HepG2 (cell line): ENCODE measurements around the gene NFATC2. TPM values are rescaled to one million over a fixed set of nuclear protein-coding genes. Genes with fewer than 3 reads are reported as not detected.

Experiments used
- ATAC-seq: fragments of 200-7000 bp; cut with Tn5 transposase; 3 replicates; pipeline ENCODE4 v1.9.1; 2020; ENCODE audit warnings: mild to moderate bottlenecking, moderate library complexity
- BruUV-seq: library from RNA; stranded (reverse); fragments of 400-500 nt; replicated peaks from 2 replicates; lab custom pipeline; 2021; lab: Mats Ljungman, UMichigan
- CTCF ChIA-PET: fragments of 300-600 bp; formaldehyde crosslinking; extraction: SDS; loops from one replicate; lab custom pipeline; 2021; ENCODE audit warnings: low total read pairs, inconsistent platforms, low intra/inter-chr PET ratio; lab: Yijun Ruan, JAX
- POLR2A ChIA-PET: fragments of 350-600 bp; sonication (Branson Sonifier 250); formaldehyde crosslinking; loops from one replicate; lab custom pipeline; 2020; ENCODE audit warnings: antibody characterized with exemption, inconsistent platforms; lab: Yijun Ruan, JAX
- DNase-seq: peaks from one replicate; pipeline ENCODE4 v3.0.0-alpha.2; 2015; ENCODE audit warnings: low spot score
- FAIRE-seq: peaks from 3 replicates; lab custom pipeline; 2011; peaks lifted over from hg19 to GRCh38; lab: Jason Lieb, UNC
- H2AFZ ChIP-seq: one replicate; pipeline ENCODE4 v1.6.1; 2011; ENCODE audit warnings: low read length, inconsistent platforms
- H3K27ac ChIP-seq: fragments of 300-600 bp; 3 replicates; pipeline ENCODE4 v1.8.0; 2011; ENCODE audit warnings: mixed run types, mild to moderate bottlenecking, mixed read lengths, low read length, inconsistent platforms; ENCODE audit not compliant: insufficient read depth; ENCODE audit errors: extremely low read length
- H3K27me3 ChIP-seq, 2 experiments: fragments of 200-600 bp in 1 of 2; 2 replicates in 1 of 2; 3 replicates in 1 of 2; pipeline versions ENCODE4 v1.6.0 to v1.8.0; 2011; ENCODE audit warnings: low read length in 2 of 2, mild to moderate bottlenecking in 2 of 2, moderate library complexity in 2 of 2, inconsistent platforms in 1 of 2; ENCODE audit not compliant: insufficient read depth in 2 of 2, control insufficient read depth in 1 of 2
- H3K36me3 ChIP-seq, 2 experiments: fragments of 200-600 bp in 1 of 2; replicated peaks in 1 of 2; 2 replicates in 1 of 2; 3 replicates in 1 of 2; pipeline versions ENCODE4 v1.5.1 to v1.8.0; 2011; ENCODE audit warnings: low read length in 2 of 2, inconsistent platforms in 1 of 2; ENCODE audit not compliant: insufficient read depth in 2 of 2, control insufficient read depth in 1 of 2
- H3K4me1 ChIP-seq: 2 replicates; pipeline ENCODE4 v1.5.1; 2012; ENCODE audit warnings: low read length, inconsistent platforms; ENCODE audit not compliant: insufficient read depth
- H3K4me2 ChIP-seq: 2 replicates; pipeline ENCODE4 v1.6.0; 2011; ENCODE audit warnings: low read depth, low read length, inconsistent platforms
- H3K4me3 ChIP-seq, 3 experiments: fragments of 200-600 bp in 1 of 3; sonication (generic), shearing (Covaris generic) in 1 of 3; replicated peaks in 1 of 3; 2 replicates each; pipeline ENCODE4 v1.5.1; 2011 to 2016; ENCODE audit warnings: low read length in 3 of 3, inconsistent platforms in 2 of 3, low read depth in 2 of 3, mild to moderate bottlenecking in 2 of 3, control low read depth in 1 of 3, mixed read lengths in 1 of 3; ENCODE audit not compliant: insufficient read depth in 1 of 3
- H3K79me2 ChIP-seq: one replicate; pipeline ENCODE4 v1.6.1; 2011; ENCODE audit warnings: low read length, inconsistent platforms; ENCODE audit not compliant: insufficient read depth
- H3K9ac ChIP-seq: 2 replicates; pipeline ENCODE4 v1.6.0; 2011; ENCODE audit warnings: mild to moderate bottlenecking, low read depth, low read length, inconsistent platforms; ENCODE audit not compliant: insufficient read depth
- H3K9me3 ChIP-seq: 2 replicates; pipeline ENCODE4 v1.5.1; 2012; ENCODE audit warnings: mild to moderate bottlenecking, low read length
- H4K20me1 ChIP-seq: 2 replicates; pipeline ENCODE4 v1.6.0; 2011; ENCODE audit warnings: inconsistent platforms, mild to moderate bottlenecking, low read length, moderate library complexity; ENCODE audit not compliant: insufficient read depth
- NFYB ChIP-seq: sonication (generic); formaldehyde crosslinking; IDR thresholded peaks from 2 replicates; pipeline ENCODE4 v1.4.0; 2020; ENCODE audit warnings: missing genetic modification reagents
- NFYC ChIP-seq: IDR thresholded peaks from 2 replicates; pipeline ENCODE4 v1.6.1; 2016; ENCODE audit warnings: missing genetic modification reagents, missing compliant biosample characterization
- USF2 ChIP-seq, 2 experiments: sonication (generic) in 1 of 2; formaldehyde crosslinking in 1 of 2; IDR thresholded peaks; 2 replicates each; pipeline versions ENCODE4 v1.5.1 to v1.6.1; 2011 to 2020; ENCODE audit warnings: borderline replicate concordance in 1 of 2, low read depth in 1 of 2, low read length in 1 of 2, mild to moderate bottlenecking in 1 of 2, missing genetic modification reagents in 1 of 2, moderate library complexity in 1 of 2
- ZNF143 ChIP-seq: sonication (generic); formaldehyde crosslinking; IDR thresholded peaks from 2 replicates; pipeline ENCODE4 v1.4.0; 2020; ENCODE audit warnings: missing genetic modification reagents
- ZNF251 ChIP-seq: sonication (generic); formaldehyde crosslinking; IDR thresholded peaks from 2 replicates; pipeline ENCODE4 v1.9.0; 2021; ENCODE audit warnings: mild to moderate bottlenecking, missing genetic modification reagents
- ZNF33A ChIP-seq: sonication (generic); formaldehyde crosslinking; IDR thresholded peaks from 2 replicates; pipeline ENCODE4 v1.5.1; 2020; ENCODE audit warnings: missing genetic modification reagents, mild to moderate bottlenecking, moderate library complexity, borderline replicate concordance
- WGBS: methylation state at CpG from one replicate; pipeline ENCODE4 v1.1.6; 2017; ENCODE audit warnings: low lambda C conversion rate; 5-methylcytosine and 5-hydroxymethylcytosine counted together
- in situ Hi-C: cut with HindIII; loops from 2 replicates; pipeline ENCODE4 v1.10.0; 2017; ENCODE audit warnings: low pct_unique_long_range_greater_than_20kb; ENCODE audit not compliant: extremely low pct_ligation_motif_present
- intact Hi-C: fragments of 100-400 bp; cut with micrococcal nuclease; formaldehyde crosslinking; loops from one replicate; pipeline ENCODE4 v1.10.0; 2022; ENCODE audit not compliant: unreplicated experiment
- polyA plus RNA-seq, 8 experiments: library from polyadenylated mRNA; depleted of rRNA in 3 of 8; stranded (reverse) in 7 of 8; unstranded in 1 of 8; fragments of >200 nt; fragmentation: Illumina TruSeq in 4 of 8; extraction: Trizol in 4 of 8; gene quantifications; 2 replicates each; pipeline versions ENCODE4 v1.2.1 to v1.2.3, GENCODE V29; 2011 to 2016; ENCODE audit warnings: low read depth in 4 of 8, missing spikeins in 1 of 8, mixed read lengths in 1 of 8; ENCODE audit not compliant: insufficient read depth in 1 of 8
- total RNA-seq, 5 experiments: library from RNA; depleted of rRNA; stranded (reverse); fragments of >200 nt; fragmentation: Illumina TruSeq; extraction: Trizol; gene quantifications; 2 replicates each; pipeline ENCODE4 v1.2.3, GENCODE V29; 2016; ENCODE audit warnings: low read depth in 1 of 5

The NFATC2 gene
- total and polyA plus RNA-seq, 2 of the 13 experiments (the other 11 are each of a cell fraction or from before 2014, with no cell fraction given), result 1.9 to 3.3 TPM

- BruUV-seq, result no TSS peak
- Histone ChIP-seq H3K79me2 (no peaks in the 10 kb centered on the region), H3K36me3 (no peaks in the 10 kb centered on the region), H3K4me3 (no peak overlapping the region), H3K4me2 (no peak overlapping the region), H2AFZ (no peak overlapping the region), H3K27ac (no peak overlapping the region), H3K9me3 (no peaks in the 10 kb centered on the region), H4K20me1 (no peaks in the 10 kb centered on the region), H3K9ac (no peak overlapping the region), H3K4me1 (peaks cover 8% of the 10 kb centered on the region), H3K27me3 (peaks cover 0 to 42% of the 10 kb centered on the region in 2 experiments; a peak in 2 of 5 replicates)
- in situ Hi-C loops (loop anchor here (25.0 kb wide), 1 partner anchor 591 kb away; no protein-coding TSS in a partner anchor), intact Hi-C loops (no loop called here)
- ChIA-PET CTCF (no interaction called here), POLR2A (interaction anchor here (1.4 kb wide), 1 partner anchor 15 kb away, joined by 3 read pairs; no protein-coding TSS in a partner anchor)
- DNase-seq (no peak), ATAC-seq (peak; percentile 57), FAIRE-seq (no peak)
- WGBS, result 32% methylated on average over 2 of the region's 2 CpGs
- peak; percentile 69 for TF ChIP-seq ZNF143 (CRISPR knock-in tag)
- TF ChIP-seq NFYB (CRISPR knock-in tag), result peak; percentile 40; the same call in 1 of the 2 replicates
- no peak for TF ChIP-seq ZNF33A (CRISPR knock-in tag)
- TF ChIP-seq ZNF251 (CRISPR knock-in tag), result no peak
- TF ChIP-seq NFYC (CRISPR knock-in tag), result peak; percentile 72
- TF ChIP-seq USF2 (IDR thresholded peaks at IDR 0.05; ENCODE audit: low read depth, low read length), result peak; percentile 66
- TF ChIP-seq USF2 (CRISPR knock-in tag; IDR thresholded peaks at IDR 0.05; ENCODE audit: borderline replicate concordance), result peak; percentile 67; the same call in 1 of the 2 replicates
Observed at GRCh38 chr20:51578145-51578459, 35.6 kb upstream of the NFATC2 start.
